HEK293 (cell line): Measurements from ENCODE around the gene IGSF9.

Source experiments
- CTCF ChIA-PET: fragments of 350-600 bp; formaldehyde crosslinking; extraction: SDS; loops from one replicate; lab custom pipeline; 2021; ENCODE audit warnings: antibody characterized with exemption; lab: Yijun Ruan, JAX
- POLR2A ChIA-PET: fragments of 300-600 bp; formaldehyde crosslinking; extraction: SDS; loops from one replicate; lab custom pipeline; 2020; ENCODE audit warnings: antibody characterized with exemption, inconsistent platforms; lab: Yijun Ruan, JAX
- H3K27ac ChIP-seq: fragments of 200-500 bp; sonication (Bioruptor generic); 2 replicates; pipeline ENCODE4 v1.5.1; 2014; ENCODE audit warnings: low read depth, low read length, control low read depth, inconsistent platforms; ENCODE audit errors: extremely low read depth
- H3K36me3 ChIP-seq, 2 experiments: fragments of 200-500 bp in 1 of 2; sonication (Bioruptor generic) in 1 of 2; 1 replicate in 1 of 2; 2 replicates in 1 of 2; pipeline ENCODE4 v1.5.1; 2014 to 2017; ENCODE audit warnings: inconsistent platforms in 2 of 2, low read length in 2 of 2; ENCODE audit not compliant: control insufficient read depth in 2 of 2, insufficient read depth in 1 of 2
- H3K4me1 ChIP-seq: fragments of 200-500 bp; sonication (Bioruptor generic); 2 replicates; pipeline ENCODE4 v1.5.1; 2014; ENCODE audit warnings: mild to moderate bottlenecking, low read length, inconsistent platforms; ENCODE audit not compliant: control insufficient read depth, insufficient read depth
- H3K4me3 ChIP-seq: 2 replicates; pipeline ENCODE4 v1.5.1; 2011; ENCODE audit warnings: low read depth, mild to moderate bottlenecking, control low read depth, low read length, moderate library complexity
- H3K9me3 ChIP-seq: fragments of 200-500 bp; sonication (Bioruptor generic); 2 replicates; pipeline ENCODE4 v1.5.1; 2014; ENCODE audit warnings: low read depth, low read length, inconsistent platforms; ENCODE audit not compliant: control insufficient read depth, insufficient read depth
- ELK4 ChIP-seq: IDR thresholded peaks from 2 replicates; pipeline ENCODE4 v1.6.1; 2011; ENCODE audit warnings: mild to moderate bottlenecking, low read depth, low read length, borderline replicate concordance
- FEZF1 ChIP-seq: fragments of 450-650 bp; formaldehyde crosslinking; IDR thresholded peaks from 2 replicates; pipeline ENCODE4 v1.5.1; 2016; ENCODE audit warnings: missing biosample characterization, missing genetic modification characterization
- GLIS2 ChIP-seq: fragments of 450-650 bp; formaldehyde crosslinking; IDR thresholded peaks from 2 replicates; pipeline ENCODE4 v1.5.1; 2016; ENCODE audit warnings: missing biosample characterization, missing genetic modification characterization
- HOXC10 ChIP-seq: sonication (generic); formaldehyde crosslinking; IDR thresholded peaks from 2 replicates; pipeline ENCODE4 v1.8.1; 2023; ENCODE audit warnings: mild to moderate bottlenecking, missing genetic modification reagents
- KLF17 ChIP-seq: fragments of 450-650 bp; formaldehyde crosslinking; IDR thresholded peaks from 2 replicates; pipeline ENCODE4 v1.5.1; 2016; ENCODE audit warnings: missing biosample characterization, missing genetic modification characterization
- KLF8 ChIP-seq: fragments of 450-650 bp; formaldehyde crosslinking; IDR thresholded peaks from 2 replicates; pipeline ENCODE4 v1.5.1; 2016; ENCODE audit warnings: missing biosample characterization, missing genetic modification characterization
- KLF9 ChIP-seq: fragments of 450-650 bp; formaldehyde crosslinking; IDR thresholded peaks from 2 replicates; pipeline ENCODE4 v1.5.1; 2016; ENCODE audit warnings: missing biosample characterization, missing genetic modification characterization, low read depth
- PATZ1 ChIP-seq: fragments of 450-650 bp; formaldehyde crosslinking; IDR thresholded peaks from 2 replicates; pipeline ENCODE4 v1.5.1; 2016; ENCODE audit warnings: missing biosample characterization, missing genetic modification characterization
- SALL2 ChIP-seq: fragments of 450-650 bp; formaldehyde crosslinking; IDR thresholded peaks from 2 replicates; pipeline ENCODE4 v1.5.0; 2017; ENCODE audit warnings: missing biosample characterization, mild to moderate bottlenecking, missing genetic modification characterization, borderline replicate concordance
- SP2 ChIP-seq: fragments of 450-650 bp; formaldehyde crosslinking; IDR thresholded peaks from 2 replicates; pipeline ENCODE4 v1.5.1; 2016; ENCODE audit warnings: missing biosample characterization, missing genetic modification characterization
- SP3 ChIP-seq: fragments of 450-650 bp; formaldehyde crosslinking; IDR thresholded peaks from 2 replicates; pipeline ENCODE4 v1.5.1; 2016; ENCODE audit warnings: missing biosample characterization, missing genetic modification characterization
- YY2 ChIP-seq: fragments of 450-650 bp; formaldehyde crosslinking; IDR thresholded peaks from 2 replicates; pipeline ENCODE4 v1.5.1; 2016; ENCODE audit warnings: missing biosample characterization, missing genetic modification characterization
- ZEB2 ChIP-seq: fragments of 450-650 bp; formaldehyde crosslinking; IDR thresholded peaks from 2 replicates; pipeline ENCODE4 v1.5.1; 2016; ENCODE audit warnings: missing biosample characterization, missing genetic modification characterization
- ZNF112 ChIP-seq: fragments of 450-650 bp; formaldehyde crosslinking; IDR thresholded peaks from 2 replicates; pipeline ENCODE4 v1.5.0; 2017; ENCODE audit warnings: missing biosample characterization, missing genetic modification characterization
- ZNF114 ChIP-seq: fragments of 450-650 bp; formaldehyde crosslinking; IDR thresholded peaks from 2 replicates; pipeline ENCODE4 v1.5.0; 2017; ENCODE audit warnings: missing biosample characterization, missing genetic modification characterization
- ZNF174 ChIP-seq: fragments of 450-650 bp; formaldehyde crosslinking; IDR thresholded peaks from 2 replicates; pipeline ENCODE4 v1.5.0; 2017; ENCODE audit warnings: missing biosample characterization, mild to moderate bottlenecking, missing genetic modification characterization
- ZNF239 ChIP-seq: fragments of 450-650 bp; formaldehyde crosslinking; IDR thresholded peaks from 2 replicates; pipeline ENCODE4 v1.5.1; 2016; ENCODE audit warnings: missing biosample characterization, missing genetic modification characterization
- ZNF280C ChIP-seq: fragments of 450-650 bp; formaldehyde crosslinking; IDR thresholded peaks from 2 replicates; pipeline ENCODE4 v1.5.1; 2016; ENCODE audit warnings: missing biosample characterization, missing genetic modification characterization
- ZNF391 ChIP-seq: fragments of 450-650 bp; formaldehyde crosslinking; IDR thresholded peaks from 2 replicates; pipeline ENCODE4 v1.5.1; 2016; ENCODE audit warnings: low read depth, missing biosample characterization, missing genetic modification characterization, borderline replicate concordance
- ZNF394 ChIP-seq: fragments of 450-650 bp; formaldehyde crosslinking; IDR thresholded peaks from 2 replicates; pipeline ENCODE4 v1.5.1; 2016; ENCODE audit warnings: missing biosample characterization, missing genetic modification characterization, mild to moderate bottlenecking, moderate library complexity, borderline replicate concordance
- ZNF423 ChIP-seq: fragments of 450-650 bp; formaldehyde crosslinking; IDR thresholded peaks from 2 replicates; pipeline ENCODE4 v1.5.1; 2016; ENCODE audit warnings: missing biosample characterization, missing genetic modification characterization
- ZNF514 ChIP-seq: fragments of 450-650 bp; formaldehyde crosslinking; IDR thresholded peaks from 2 replicates; pipeline ENCODE4 v1.5.1; 2016; ENCODE audit warnings: missing biosample characterization, missing genetic modification characterization

IGSF9 gene

GRCh38 chr1:159889821-159890252, 55.6 kb downstream of the IGSF9 start:
- H3K4me1 ChIP-seq: no peaks in the 10 kb centered on the region
- no peak overlapping the region for H3K27ac ChIP-seq
- H3K9me3 ChIP-seq: no peaks in the 10 kb centered on the region
- ChIA-PET CTCF (interaction anchor here (0.6 to 13.2 kb wide), 21 partner anchors 8 to 729 kb away, joined by 3 to 415 read pairs (median 7); partner anchors contain the start of gene FCRL6), POLR2A (interaction anchor here (0.8 to 2.8 kb wide), 5 partner anchors 26 to 35 kb away, joined by 3 to 10 read pairs (median 3); partner anchors contain the start of gene TAGLN2)
- no peak overlapping the region for H3K4me3 ChIP-seq
- TF ChIP-seq SP3 (tag by site-specific recombination) (peak; percentile 20; the same call in 1 of the 2 replicates), YY2 (tag by site-specific recombination) (no peak), KLF17 (tag by site-specific recombination) (peak; percentile 49; the same call in 1 of the 2 replicates)
- H3K36me3 ChIP-seq: no peaks in the 10 kb centered on the region

GRCh38 chr1:159889202-159889601, 56.2 kb downstream of the IGSF9 start:
- H3K4me1 ChIP-seq: no peaks in the 10 kb centered on the region
- CTCF ChIA-PET: interaction anchor here (0.6 to 13.2 kb wide), 10 partner anchors 20 to 676 kb away, joined by 3 to 415 read pairs (median 4); partner anchors contain the start of gene FCRL6
- no peak overlapping the region for H3K27ac ChIP-seq
- H3K36me3 ChIP-seq: no peaks in the 10 kb centered on the region
- TF ChIP-seq ZNF423 (no peak), PATZ1 (tag by site-specific recombination) (no peak), ZNF514 (tag by site-specific recombination) (no peak), ZNF391 (tag by site-specific recombination) (no peak), ZNF394 (tag by site-specific recombination) (no peak), ELK4 (no peak), ZNF112 (tag by site-specific recombination) (no peak), KLF9 (tag by site-specific recombination) (no peak), SALL2 (tag by site-specific recombination) (no peak), GLIS2 (tag by site-specific recombination) (no peak), HOXC10 (CRISPR knock-in tag) (no peak), KLF8 (tag by site-specific recombination) (no peak), ZNF174 (tag by site-specific recombination) (no peak), SP2 (tag by site-specific recombination) (no peak), FEZF1 (tag by site-specific recombination) (no peak), ZNF280C (tag by site-specific recombination) (no peak), ZNF114 (tag by site-specific recombination) (no peak), ZEB2 (tag by site-specific recombination) (no peak), ZNF239 (tag by site-specific recombination) (no peak)
- H3K4me3 ChIP-seq: no peak overlapping the region
- POLR2A ChIA-PET: interaction anchor here (1.1 to 2.8 kb wide), 2 partner anchors 27 to 35 kb away, joined by 4 to 10 read pairs; no protein-coding TSS in a partner anchor
- H3K9me3 ChIP-seq: no peaks in the 10 kb centered on the region
